Osteocyte (in vitro differentiated cells): ENCODE results near the gene SLC26A3. TPM values are rescaled to one million over a fixed set of nuclear protein-coding genes. Genes with fewer than 3 reads are reported as not detected.

Experiments
- DNase-seq: peaks from one replicate; pipeline ENCODE4 v3.0.0; 2021; ENCODE audit warnings: mixed read lengths; ENCODE audit not compliant: unreplicated experiment; ENCODE audit errors: extremely low spot score
- H3K27ac Mint-ChIP-seq: one replicate; pipeline ENCODE4 v1.8.0; 2021; ENCODE audit warnings: mild to moderate bottlenecking, mixed read lengths; ENCODE audit not compliant: unreplicated experiment
- H3K27me3 Mint-ChIP-seq: one replicate; pipeline ENCODE4 v1.8.0; 2021; ENCODE audit warnings: mixed read lengths; ENCODE audit not compliant: unreplicated experiment
- H3K36me3 Mint-ChIP-seq: one replicate; pipeline ENCODE4 v1.8.0; 2021; ENCODE audit warnings: mixed read lengths; ENCODE audit not compliant: unreplicated experiment
- H3K4me1 Mint-ChIP-seq: one replicate; pipeline ENCODE4 v1.8.0; 2021; ENCODE audit warnings: mixed read lengths; ENCODE audit not compliant: unreplicated experiment
- H3K4me3 Mint-ChIP-seq: one replicate; pipeline ENCODE4 v1.8.0; 2021; ENCODE audit warnings: mild to moderate bottlenecking, moderate library complexity, mixed read lengths; ENCODE audit not compliant: unreplicated experiment
- H3K9me3 Mint-ChIP-seq: one replicate; pipeline ENCODE4 v1.8.0; 2021; ENCODE audit warnings: mixed read lengths; ENCODE audit not compliant: unreplicated experiment
- CTCF ChIP-seq: fragments of 200-600 bp; sonication (generic); IDR thresholded peaks from 2 replicates; pipeline ENCODE4 v1.5.0; 2021; ENCODE audit warnings: antibody characterized with exemption, mild to moderate bottlenecking, moderate library complexity
- total RNA-seq: library from RNA; stranded (reverse); gene quantifications from 2 replicates; pipeline ENCODE4 v1.2.1, GENCODE V29; 2021

Gene SLC26A3
- total RNA-seq, 1 donor from 2014 or later = not detected

DNA sequence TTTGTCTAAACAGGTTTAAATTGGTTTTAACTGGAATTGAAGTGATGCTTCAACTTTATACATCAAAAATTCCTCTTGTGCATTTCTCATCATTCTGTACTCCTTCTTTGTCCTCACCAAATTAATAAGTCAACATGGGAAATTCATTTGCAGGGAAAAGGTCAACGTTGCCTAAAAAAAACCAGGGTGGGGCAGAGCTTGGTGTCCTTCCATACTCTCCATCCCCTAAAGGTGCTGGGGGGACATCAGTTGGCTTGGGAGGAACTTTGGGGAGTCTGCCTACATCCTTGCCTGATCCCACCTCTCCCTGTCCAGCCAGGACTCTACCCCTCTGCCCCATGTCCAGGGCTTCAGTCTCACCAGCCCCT lies 34.1 kb upstream of the SLC26A3 start:
- Mint-ChIP-seq H3K27ac (no peak overlapping the region), H3K9me3 (no peaks in the 10 kb centered on the region), H3K27me3 (peaks cover 54% of the 10 kb centered on the region), H3K4me1 (no peaks in the 10 kb centered on the region), H3K36me3 (no peaks in the 10 kb centered on the region), H3K4me3 (no peak overlapping the region)
- no peak for TF ChIP-seq CTCF
- no peak for DNase-seq

DNA sequence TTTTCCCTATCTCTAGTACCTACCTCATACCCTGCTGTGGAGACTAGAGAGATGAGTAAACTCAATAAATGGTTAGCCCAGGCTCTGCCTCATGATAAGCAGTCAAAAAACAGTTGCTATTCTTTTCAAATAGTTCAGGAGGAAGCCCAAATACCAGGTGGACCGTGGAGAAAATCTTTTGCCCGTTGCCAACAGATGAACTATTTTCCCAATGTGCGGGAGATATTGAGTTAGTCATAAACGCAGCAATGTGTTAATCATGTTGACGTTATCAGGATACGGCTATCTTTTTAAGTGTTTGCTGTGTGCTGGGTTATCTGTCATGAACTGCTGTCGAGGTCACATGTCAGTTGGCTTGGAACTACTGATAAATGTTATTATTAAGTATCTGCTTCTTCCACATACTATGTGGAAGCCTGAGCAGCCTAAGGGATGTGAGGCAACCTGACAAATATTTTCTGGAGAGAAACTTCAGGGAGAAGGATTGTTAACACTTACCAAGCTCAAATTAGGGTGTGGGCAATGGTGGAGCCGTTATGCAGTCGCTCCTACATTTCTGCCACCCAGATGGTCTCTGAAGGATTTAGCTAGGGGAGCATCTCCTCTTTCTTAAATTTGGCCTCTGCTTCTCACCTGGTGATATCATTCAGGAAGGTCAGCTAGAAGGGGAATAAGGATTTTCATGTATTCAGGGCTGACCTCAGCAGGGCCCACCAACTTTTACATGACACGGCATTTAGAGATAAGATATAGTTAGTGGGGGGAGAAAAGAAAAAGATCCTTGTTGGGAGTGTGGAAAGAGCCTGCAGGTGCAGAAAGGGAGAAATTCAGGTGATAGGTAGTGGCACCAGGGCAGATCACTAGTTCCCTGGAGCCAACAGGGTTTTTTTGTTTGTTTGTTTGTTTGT lies 33.5 kb upstream of the SLC26A3 start:
- no peak for TF ChIP-seq CTCF
- Mint-ChIP-seq H3K4me1 (no peaks in the 10 kb centered on the region), H3K27ac (no peak overlapping the region), H3K4me3 (no peak overlapping the region), H3K36me3 (no peaks in the 10 kb centered on the region), H3K27me3 (peaks cover 54% of the 10 kb centered on the region), H3K9me3 (no peaks in the 10 kb centered on the region)
- no peak for DNase-seq

DNA sequence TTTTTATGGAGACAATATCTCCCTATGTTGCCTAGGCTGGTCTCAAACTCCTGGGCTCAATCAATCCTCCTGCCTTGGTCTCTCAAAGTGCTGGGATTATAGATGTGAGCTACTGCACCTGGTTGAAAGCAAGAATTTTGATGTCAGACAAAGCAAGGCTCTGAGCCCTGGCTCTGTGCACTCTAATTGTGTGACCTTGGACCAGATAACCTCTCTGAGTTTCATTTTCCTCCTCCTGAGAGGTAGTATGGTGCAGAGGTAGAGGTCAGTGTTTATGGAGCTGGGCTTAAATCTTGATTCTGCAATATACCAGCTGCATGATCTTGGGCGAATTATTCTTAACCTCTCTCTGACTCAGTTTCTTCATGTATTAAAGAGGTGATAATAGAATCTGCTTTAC lies 31.4 kb upstream of the SLC26A3 start:
- Mint-ChIP-seq H3K27me3 (peaks cover 59% of the 10 kb centered on the region), H3K4me3 (no peak overlapping the region), H3K9me3 (no peaks in the 10 kb centered on the region), H3K4me1 (no peaks in the 10 kb centered on the region), H3K36me3 (no peaks in the 10 kb centered on the region), H3K27ac (no peak overlapping the region)
- TF ChIP-seq CTCF = no peak
- no peak for DNase-seq

- H3K27me3 Mint-ChIP-seq = peaks cover 59% of the 10 kb centered on the region
- no peak for DNase-seq
- TF ChIP-seq CTCF = no peak
- H3K4me1 Mint-ChIP-seq = no peaks in the 10 kb centered on the region
- H3K27ac Mint-ChIP-seq = no peak overlapping the region
- H3K4me3 Mint-ChIP-seq = no peak overlapping the region
- no peaks in the 10 kb centered on the region for H3K9me3 Mint-ChIP-seq
- no peaks in the 10 kb centered on the region for H3K36me3 Mint-ChIP-seq
Observed at GRCh38 chr7:107833684-107834106, 30.7 kb upstream of the SLC26A3 start.

- H3K4me3 Mint-ChIP-seq = no peak overlapping the region
- H3K27me3 Mint-ChIP-seq = peaks cover 44% of the 10 kb centered on the region
- DNase-seq = no peak
- no peaks in the 10 kb centered on the region for H3K4me1 Mint-ChIP-seq
- no peak for TF ChIP-seq CTCF
- H3K9me3 Mint-ChIP-seq = no peaks in the 10 kb centered on the region
- no peak overlapping the region for H3K27ac Mint-ChIP-seq
- H3K36me3 Mint-ChIP-seq = no peaks in the 10 kb centered on the region
Observed at GRCh38 chr7:107830420-107830819, 27.4 kb upstream of the SLC26A3 start.
